DOHH2 (cell line): Measurements from ENCODE around the gene HIGD1B.

Experiments used
- CTCF ChIP-seq: fragments of 200-600 bp; sonication (generic); IDR thresholded peaks from one replicate; pipeline ENCODE4 v1.5.1; 2014; ENCODE audit warnings: antibody characterized with exemption, mild to moderate bottlenecking, low read depth, low read length; ENCODE audit not compliant: poor library complexity, severe bottlenecking
- EZH2phosphoT487 ChIP-seq: fragments of 200-600 bp; sonication (generic); IDR thresholded peaks from 2 replicates; pipeline ENCODE4 v1.6.1; 2017; ENCODE audit warnings: borderline replicate concordance, mild to moderate bottlenecking, antibody characterized with exemption, low read length, moderate library complexity, mixed read lengths

DNA sequence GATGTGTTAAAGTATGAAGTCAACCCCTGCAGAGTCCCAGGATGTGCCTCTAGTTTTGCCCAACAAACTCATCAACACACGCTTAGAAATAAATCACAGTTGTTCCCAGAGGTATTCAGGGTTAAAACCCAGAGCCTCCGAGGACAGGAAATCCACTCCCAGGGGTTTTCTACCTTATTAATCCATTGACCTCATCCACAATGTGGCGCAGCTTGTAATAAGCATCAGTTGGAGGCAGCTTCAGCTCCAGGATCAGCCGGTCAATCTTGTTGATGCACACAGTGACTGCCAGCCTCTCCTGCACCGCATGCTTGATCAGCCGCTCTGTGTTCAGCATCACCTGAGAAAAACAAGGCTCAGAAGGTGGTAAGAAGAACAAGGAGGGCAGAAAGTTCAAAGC is 28.1 kb downstream of the HIGD1B start:
- TF ChIP-seq CTCF: no peak
- no peak for TF ChIP-seq EZH2phosphoT487
